Stimulated activated CD4-positive, alpha-beta T cell treated with anti-CD3 and anti-CD28 coated beads, Interleukin-4, amount 100 ng/mL, for 24 hours (primary cell): ENCODE measurements around the gene GTF2F1.
"Not testable (repeated sequence)": the region's sequence is repeated elsewhere in the genome, so short reads cannot be mapped to it uniquely, and the experiment has no call there.

ENCODE experiments used
- DNase-seq: peaks from one replicate; pipeline ENCODE4 v3.0.0-alpha.2; 2020

GTF2F1 gene

DNA sequence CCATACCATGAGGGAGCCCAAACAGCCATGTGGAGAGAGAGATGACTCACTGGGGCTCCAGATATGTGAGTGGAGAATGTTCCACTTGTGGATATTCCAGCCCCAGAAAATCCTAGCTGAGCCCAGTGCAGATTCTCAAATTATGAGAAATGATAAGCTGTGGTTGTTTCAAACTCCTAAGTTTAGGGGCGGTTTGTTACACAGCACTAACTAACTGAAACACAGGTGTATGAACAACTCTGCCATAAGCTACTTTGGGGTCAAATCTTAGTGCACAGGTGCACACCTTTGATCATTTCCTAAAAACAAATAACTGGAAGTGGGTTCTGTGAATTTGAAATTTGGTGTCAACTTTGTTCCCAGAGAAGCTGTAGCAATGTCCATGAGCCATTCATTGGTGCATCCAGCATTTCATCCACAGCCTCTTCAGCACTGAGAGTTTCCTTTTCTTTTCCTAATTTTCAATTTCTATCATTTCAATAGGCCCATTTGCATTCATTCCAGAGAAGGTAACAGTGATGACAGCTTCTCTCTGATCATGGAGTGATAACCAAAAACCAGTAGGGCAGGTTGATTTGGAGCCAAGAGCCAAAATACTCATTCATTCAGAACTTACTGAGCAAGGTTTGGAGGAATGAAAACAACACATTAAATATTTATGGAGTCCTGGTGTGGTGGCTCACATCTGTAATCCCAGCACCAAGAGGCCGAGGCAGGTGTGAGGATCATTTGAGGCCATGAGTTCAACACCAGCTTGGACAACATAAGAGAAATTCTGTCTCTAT is 40.4 kb downstream of the GTF2F1 start:
- no peak for DNase-seq

DNA sequence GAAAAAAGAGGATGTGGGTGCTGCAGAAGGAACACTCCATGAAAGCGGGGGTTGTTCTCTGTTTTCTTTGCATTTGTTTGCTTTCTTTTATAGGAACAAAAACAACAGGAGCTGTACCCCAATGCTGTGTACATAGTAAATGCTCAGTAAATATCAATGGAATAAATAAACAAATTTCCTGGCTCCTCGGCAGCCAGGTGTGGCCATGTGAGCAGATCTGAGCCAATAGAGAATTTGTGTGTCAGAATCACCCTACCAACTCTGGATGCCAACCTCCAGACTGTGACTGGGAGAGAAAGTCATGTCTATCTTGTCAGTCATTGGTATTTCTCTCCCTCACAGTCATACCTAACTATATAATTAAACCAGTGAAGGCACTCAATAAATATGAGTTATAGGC is 42.3 kb downstream of the GTF2F1 start:
- no peak for DNase-seq

DNA sequence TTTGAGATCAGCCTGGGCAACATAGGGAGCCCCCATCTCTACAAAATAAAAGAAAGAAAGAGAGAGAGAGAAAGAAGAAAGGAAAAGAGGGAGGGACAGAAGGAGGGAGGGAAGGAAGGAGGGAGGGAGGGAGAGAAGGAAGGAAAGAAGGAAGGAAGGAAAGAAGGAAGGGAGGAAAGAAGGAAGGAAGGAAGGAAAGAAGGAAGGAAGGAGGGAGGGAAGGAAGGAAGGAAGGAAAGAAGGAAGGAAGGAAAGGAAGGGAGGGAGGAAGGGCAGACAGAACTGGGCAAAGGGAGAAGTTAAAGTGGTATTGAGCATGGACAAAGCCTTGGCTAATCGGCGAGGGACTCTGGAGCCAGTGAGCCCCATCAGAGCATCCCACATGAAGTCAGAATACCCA is 43.7 kb downstream of the GTF2F1 start:
- not testable (repeated sequence) for DNase-seq

DNA sequence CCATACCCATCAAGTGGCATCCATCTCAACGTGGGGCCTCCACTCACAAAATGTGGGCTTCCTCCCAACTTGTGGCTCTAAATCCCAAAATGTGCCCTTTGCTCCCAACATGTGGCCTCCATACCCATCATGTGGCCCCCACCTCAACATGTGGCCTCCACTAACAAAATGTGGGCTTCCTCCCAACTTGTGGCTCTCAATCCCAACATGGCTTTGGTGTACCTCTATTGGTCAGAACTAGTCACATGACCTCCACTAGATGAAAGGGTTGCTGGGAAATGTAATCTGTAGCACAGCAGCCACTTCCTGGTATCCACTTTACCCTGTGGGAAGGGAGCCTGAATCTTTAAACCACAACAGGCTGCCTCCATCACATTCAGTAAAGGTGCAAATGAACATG is 49.5 kb downstream of the GTF2F1 start:
- no peak for DNase-seq

DNA sequence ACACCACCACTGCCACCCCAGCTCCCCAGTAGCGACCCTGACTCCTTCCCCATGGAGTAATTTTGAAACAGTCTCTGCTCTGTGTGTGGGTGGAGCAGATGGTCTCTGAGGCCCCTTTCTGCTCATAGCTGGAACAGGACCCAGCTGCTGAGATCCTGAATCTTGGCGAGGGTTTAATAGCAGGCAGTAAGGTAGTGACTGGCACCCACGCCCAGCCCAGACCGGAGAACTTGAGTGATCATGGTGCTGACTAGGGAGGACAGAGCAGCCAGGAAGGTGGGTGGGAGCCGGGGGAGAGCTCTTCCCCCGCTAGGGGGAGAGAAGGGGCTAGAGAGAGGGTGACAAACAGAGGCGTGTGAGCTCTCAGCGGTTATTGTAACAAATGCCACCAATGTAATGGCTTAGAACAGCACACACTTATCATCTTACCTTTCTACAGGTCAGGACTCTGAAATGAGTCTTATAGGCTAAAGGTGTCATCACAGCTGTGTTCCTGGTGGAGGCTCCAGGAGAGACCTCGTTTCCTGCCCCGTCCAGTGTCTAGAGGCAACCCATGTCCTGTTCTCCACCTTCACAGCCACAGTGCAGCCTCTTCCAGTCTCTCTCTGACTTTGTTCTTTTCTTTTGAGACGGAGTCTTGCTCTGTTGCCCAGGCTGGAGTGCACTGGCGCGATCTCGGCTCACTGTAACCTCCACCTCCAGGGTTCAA is 52.3 kb downstream of the GTF2F1 start:
- no peak for DNase-seq

DNA sequence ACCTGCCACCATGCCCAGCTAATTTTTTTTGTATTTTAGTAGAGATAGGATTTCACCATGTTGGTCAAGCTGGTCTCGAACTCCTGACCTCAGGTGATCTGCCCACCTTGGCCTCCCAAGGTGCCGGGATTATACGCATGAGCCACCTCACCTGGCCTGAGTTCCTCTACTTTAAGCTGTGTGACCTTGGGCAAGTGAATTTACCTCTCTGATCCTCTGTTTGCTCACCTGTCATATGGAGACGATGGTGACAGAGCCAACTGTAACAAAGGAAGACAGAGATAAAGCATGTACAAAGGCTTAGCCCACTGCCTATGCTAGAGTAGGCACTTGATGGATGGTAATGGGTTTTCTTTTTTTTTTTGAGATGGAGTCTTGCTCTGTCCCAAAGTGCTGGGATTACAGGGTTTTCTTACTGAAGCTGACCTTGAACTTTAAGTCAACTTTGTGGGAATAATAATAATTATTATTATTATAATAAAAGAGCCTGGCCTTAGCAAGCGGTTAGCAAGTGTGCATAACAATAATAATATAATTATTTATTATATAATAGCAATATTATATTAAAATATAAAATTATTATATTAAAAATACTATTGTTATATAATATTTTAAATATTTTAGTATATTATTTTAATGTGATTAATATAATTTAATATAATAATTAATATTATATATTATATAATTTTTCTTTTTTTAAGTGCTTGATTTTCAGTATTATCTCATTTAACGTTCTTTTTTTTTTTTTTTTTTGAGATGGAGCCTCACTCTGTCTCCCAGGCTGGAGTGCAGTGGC is 58.3 kb downstream of the GTF2F1 start:
- no peak for DNase-seq

DNA sequence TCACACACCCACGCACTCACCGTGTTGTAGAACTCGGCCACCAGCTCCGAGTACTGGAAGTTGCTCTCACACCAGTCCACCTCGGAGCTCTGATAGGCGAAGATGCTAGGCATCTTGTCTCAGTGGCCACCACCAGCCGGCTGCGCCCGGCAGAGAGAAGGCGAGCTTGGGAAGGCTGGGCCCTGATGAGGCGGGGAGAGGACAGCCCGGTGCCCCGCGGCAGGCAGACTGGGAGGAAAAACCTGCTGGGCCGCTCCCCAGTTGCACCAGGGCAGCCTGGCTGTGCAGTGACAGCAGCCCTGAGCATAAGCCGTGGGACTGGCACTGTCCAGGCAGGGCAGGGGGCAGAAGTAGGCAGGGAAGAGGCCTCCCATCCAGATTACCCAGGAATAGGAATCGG is 59.5 kb downstream of the GTF2F1 start, which contains the start of gene ACER1:
ACER1 (minus strand) TSS at position 174 of the 400 bp plus-strand sequence; CDS start at position 113, 61 bp downstream.
- no peak for DNase-seq
